ENCODE data around the gene PNPLA2. TPM values are rescaled to one million over a fixed set of nuclear protein-coding genes. Genes with fewer than 3 reads are reported as not detected.

Gene PNPLA2
- polyA plus RNA-seq, 3 donors = 32.7 to 45.4 (median 38.1) TPM

- no peak for DNase-seq (ENCODE audit: low read depth in 3 of 3, low spot score in 2 of 3)
Measured at GRCh38 chr11:796565-797295, 22.0 kb upstream of the PNPLA2 start.

- peak in 1 of 3 donors; percentile 70 for DNase-seq (ENCODE audit: low read depth in 3 of 3, low spot score in 2 of 3)
Measured at GRCh38 chr11:797296-798092, 21.2 kb upstream of the PNPLA2 start.

- no peak for DNase-seq (ENCODE audit: low read depth in 3 of 3, low spot score in 2 of 3)
Measured at GRCh38 chr11:798093-798713, 20.5 kb upstream of the PNPLA2 start, which contains the start of gene SLC25A22. TSS of gene SLC25A22 (minus strand) at chr11:798281. CDS start at chr11:795006, 3,275 bp downstream.

GRCh38 chr11:799641-800316, 18.9 kb upstream of the PNPLA2 start:
- no peak for DNase-seq (ENCODE audit: low read depth in 3 of 3, low spot score in 2 of 3)

- no peak for DNase-seq (ENCODE audit: low read depth in 3 of 3, low spot score in 2 of 3)
Measured at GRCh38 chr11:800473-800872, 18.2 kb upstream of the PNPLA2 start.

GRCh38 chr11:801097-801780, 17.5 kb upstream of the PNPLA2 start:
- DNase-seq (ENCODE audit: low read depth in 3 of 3, low spot score in 2 of 3) = no peak

- no peak for DNase-seq (ENCODE audit: low read depth in 3 of 3, low spot score in 2 of 3)
Measured at GRCh38 chr11:802018-802617, 16.6 kb upstream of the PNPLA2 start.

- DNase-seq (ENCODE audit: low read depth in 3 of 3, low spot score in 2 of 3) = no peak
Measured at GRCh38 chr11:802693-803466, 15.8 kb upstream of the PNPLA2 start.

- DNase-seq (ENCODE audit: low read depth in 3 of 3, low spot score in 2 of 3) = no peak
Measured at GRCh38 chr11:803467-803742, 15.3 kb upstream of the PNPLA2 start.

GRCh38 chr11:803770-804598, 14.7 kb upstream of the PNPLA2 start:
- no peak for DNase-seq (ENCODE audit: low read depth in 3 of 3, low spot score in 2 of 3)

GRCh38 chr11:804599-804964, 14.1 kb upstream of the PNPLA2 start:
- no peak for DNase-seq (ENCODE audit: low read depth in 3 of 3, low spot score in 2 of 3)

- no peak for DNase-seq (ENCODE audit: low read depth in 3 of 3, low spot score in 2 of 3)
Measured at GRCh38 chr11:808427-809286, 10.1 kb upstream of the PNPLA2 start.

- peak; percentile 94 to 98 (median 96) for DNase-seq (ENCODE audit: low read depth in 3 of 3, low spot score in 2 of 3)
Measured at GRCh38 chr11:809287-810039, 9.3 kb upstream of the PNPLA2 start, which contains the start of gene RPLP2. TSS of gene RPLP2 (plus strand) at chr11:809967. CDS start at chr11:810235, 268 bp downstream.

GRCh38 chr11:810040-810567, 8.6 kb upstream of the PNPLA2 start:
- no peak for DNase-seq (ENCODE audit: low read depth in 3 of 3, low spot score in 2 of 3)

GRCh38 chr11:811446-812245, 7.1 kb upstream of the PNPLA2 start:
- no peak for DNase-seq (ENCODE audit: low read depth in 3 of 3, low spot score in 2 of 3)

- DNase-seq (ENCODE audit: low read depth in 3 of 3, low spot score in 2 of 3) = no peak
Measured at GRCh38 chr11:812390-812789, 6.3 kb upstream of the PNPLA2 start.

Measured in right renal cortex interstitium (tissue), 3 donors.